HepG2 (cell line): ENCODE results near the gene C2CD2. TPM values are rescaled to one million over a fixed set of nuclear protein-coding genes. Genes with fewer than 3 reads are reported as not detected.

Experiments used
- KAT2B ChIP-seq: fragments of 150-350 bp; IDR thresholded peaks from 2 replicates; pipeline ENCODE4 v1.6.1; 2014; ENCODE audit warnings: low read depth, low read length, borderline replicate concordance
- KLF9 ChIP-seq: IDR thresholded peaks from 2 replicates; pipeline ENCODE4 v1.6.1; 2016; ENCODE audit warnings: low read depth
- NCOA5 ChIP-seq: sonication (generic); formaldehyde crosslinking; IDR thresholded peaks from 2 replicates; pipeline ENCODE4 v1.4.0; 2020; ENCODE audit warnings: missing genetic modification reagents
- PLRG1 ChIP-seq: fragments of 450-650 bp; conservative IDR thresholded peaks from 2 replicates; pipeline ENCODE4 v1.6.1; 2016
- RFX1 ChIP-seq: fragments of 450-650 bp; IDR thresholded peaks from 2 replicates; pipeline ENCODE4 v1.6.1; 2017
- SP5 ChIP-seq: IDR thresholded peaks from 2 replicates; pipeline ENCODE4 v1.6.1; 2016; ENCODE audit warnings: low read depth, borderline replicate concordance
- TAF1 ChIP-seq: sonication (generic); formaldehyde crosslinking; IDR thresholded peaks from 2 replicates; pipeline ENCODE4 v1.4.0; 2020; ENCODE audit warnings: missing genetic modification reagents
- TOPORS ChIP-seq: sonication (generic); formaldehyde crosslinking; IDR thresholded peaks from 2 replicates; pipeline ENCODE4 v1.8.0; 2023; ENCODE audit warnings: mild to moderate bottlenecking, missing genetic modification reagents
- ZBTB38 ChIP-seq: sonication (generic); formaldehyde crosslinking; IDR thresholded peaks from 2 replicates; pipeline ENCODE4 v1.5.1; 2020; ENCODE audit warnings: mild to moderate bottlenecking, missing genetic modification reagents
- ZNF101 ChIP-seq: sonication (generic); formaldehyde crosslinking; IDR thresholded peaks from 2 replicates; pipeline ENCODE4 v1.4.0; 2020; ENCODE audit warnings: mild to moderate bottlenecking, low read depth, missing genetic modification reagents, borderline replicate concordance
- ZNF124 ChIP-seq: sonication (generic); formaldehyde crosslinking; IDR thresholded peaks from 2 replicates; pipeline ENCODE4 v1.4.0; 2020; ENCODE audit warnings: missing genetic modification reagents
- ZNF30 ChIP-seq: sonication (generic); formaldehyde crosslinking; IDR thresholded peaks from 2 replicates; pipeline ENCODE4 v1.5.0; 2020; ENCODE audit warnings: mild to moderate bottlenecking, missing genetic modification reagents
- ZNF530 ChIP-seq: sonication (generic); formaldehyde crosslinking; IDR thresholded peaks from 2 replicates; pipeline ENCODE4 v1.5.0; 2020; ENCODE audit warnings: low read depth, mild to moderate bottlenecking, missing genetic modification reagents
- ZNF552 ChIP-seq: sonication (generic); formaldehyde crosslinking; IDR thresholded peaks from 2 replicates; pipeline ENCODE4 v1.9.0; 2022; ENCODE audit warnings: missing genetic modification reagents, mild to moderate bottlenecking, borderline replicate concordance
- ZNF570 ChIP-seq: sonication (generic); formaldehyde crosslinking; IDR thresholded peaks from 2 replicates; pipeline ENCODE4 v1.4.0; 2020; ENCODE audit warnings: mild to moderate bottlenecking, missing genetic modification reagents, borderline replicate concordance
- ZNF572 ChIP-seq: sonication (generic); formaldehyde crosslinking; IDR thresholded peaks from 2 replicates; pipeline ENCODE4 v1.5.1; 2020; ENCODE audit warnings: mild to moderate bottlenecking, missing genetic modification reagents
- ZNF749 ChIP-seq: sonication (generic); formaldehyde crosslinking; IDR thresholded peaks from 2 replicates; pipeline ENCODE4 v1.8.0; 2022; ENCODE audit warnings: mild to moderate bottlenecking, missing genetic modification reagents, moderate library complexity, borderline replicate concordance
- ZNF768 ChIP-seq: sonication (generic); formaldehyde crosslinking; IDR thresholded peaks from 2 replicates; pipeline ENCODE4 v1.4.0; 2020; ENCODE audit warnings: missing genetic modification reagents
- ZNF772 ChIP-seq: sonication (generic); formaldehyde crosslinking; IDR thresholded peaks from 2 replicates; pipeline ENCODE4 v1.5.0; 2020; ENCODE audit warnings: mild to moderate bottlenecking, missing genetic modification reagents
- ZSCAN21 ChIP-seq: sonication (generic); formaldehyde crosslinking; IDR thresholded peaks from 2 replicates; pipeline ENCODE4 v1.8.0; 2022; ENCODE audit warnings: mild to moderate bottlenecking, missing genetic modification reagents, moderate library complexity, borderline replicate concordance
- polyA plus RNA-seq, 8 experiments: library from polyadenylated mRNA; depleted of rRNA in 3 of 8; stranded (reverse) in 7 of 8; unstranded in 1 of 8; fragments of >200 nt; fragmentation: Illumina TruSeq in 4 of 8; extraction: Trizol in 4 of 8; gene quantifications; 2 replicates each; pipeline versions ENCODE4 v1.2.1 to v1.2.3, GENCODE V29; 2011 to 2016; ENCODE audit warnings: low read depth in 4 of 8, missing spikeins in 1 of 8, mixed read lengths in 1 of 8; ENCODE audit not compliant: insufficient read depth in 1 of 8
- total RNA-seq, 5 experiments: library from RNA; depleted of rRNA; stranded (reverse); fragments of >200 nt; fragmentation: Illumina TruSeq; extraction: Trizol; gene quantifications; 2 replicates each; pipeline ENCODE4 v1.2.3, GENCODE V29; 2016; ENCODE audit warnings: low read depth in 1 of 5
- TF ChIP-seq, protein P1 (sequence below): sonication (generic); formaldehyde crosslinking; IDR thresholded peaks from 2 replicates; pipeline ENCODE4 v1.4.0; 2020; ENCODE audit warnings: missing genetic modification reagents
- TF ChIP-seq, protein P2 (sequence below): sonication (generic); formaldehyde crosslinking; IDR thresholded peaks from 2 replicates; pipeline ENCODE4 v1.8.0; 2022; ENCODE audit warnings: missing genetic modification reagents, mild to moderate bottlenecking, inconsistent platforms, borderline replicate concordance
- TF ChIP-seq, protein P3 (sequence below): sonication (generic); formaldehyde crosslinking; IDR thresholded peaks from 2 replicates; pipeline ENCODE4; 2020; ENCODE audit warnings: missing genetic modification reagents, mild to moderate bottlenecking, borderline replicate concordance
- TF ChIP-seq, protein P4 (sequence below): sonication (generic); formaldehyde crosslinking; IDR thresholded peaks from 2 replicates; pipeline ENCODE4 v1.4.0; 2020; ENCODE audit warnings: mild to moderate bottlenecking, missing genetic modification reagents

Gene C2CD2
- total and polyA plus RNA-seq, 2 of the 13 experiments (the other 11 are each of a cell fraction or from before 2014, with no cell fraction given): 12.5 to 19.7 TPM

DNA sequence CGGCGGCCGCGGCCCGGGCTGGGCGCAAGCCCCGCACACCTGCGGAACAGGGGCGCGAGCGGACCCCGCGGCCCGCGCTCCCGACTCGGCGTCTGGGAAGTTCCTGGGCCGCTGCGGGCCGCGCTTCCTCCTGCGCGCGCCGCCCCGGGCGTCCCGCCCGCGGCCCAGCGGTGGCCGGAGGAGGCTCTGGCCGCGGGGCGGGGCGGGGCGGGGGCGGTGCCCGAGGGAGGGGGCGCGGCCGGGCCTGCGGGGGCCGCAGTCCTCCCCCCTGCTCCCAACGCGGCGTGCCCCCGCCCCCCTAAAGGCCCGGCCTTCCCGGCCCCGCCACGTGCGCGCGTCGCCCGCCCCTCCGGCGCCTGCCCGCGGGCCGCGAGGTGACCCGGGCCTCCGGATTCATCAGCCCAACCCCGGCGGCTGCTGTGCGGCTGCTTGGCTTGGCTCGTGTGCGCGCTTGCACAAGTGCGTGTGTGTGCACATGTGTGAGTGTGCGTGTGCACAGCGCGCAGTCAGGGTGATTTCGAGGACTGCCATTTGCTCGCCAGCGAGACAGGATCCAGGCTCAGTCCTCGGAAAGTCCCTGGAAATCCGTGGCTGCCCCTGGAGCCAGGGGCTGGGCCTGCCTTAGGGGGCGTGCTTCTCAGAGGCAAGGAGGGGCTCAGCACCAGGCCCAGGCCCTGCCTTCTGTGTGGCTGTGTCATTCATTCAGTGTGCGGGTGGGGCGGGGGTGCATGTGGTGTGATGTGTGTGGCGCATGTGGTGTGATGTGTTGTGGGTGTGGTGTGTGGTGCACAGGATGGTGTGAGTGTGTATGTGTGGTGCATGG is at the start of gene C2CD2 (continued):
- TF ChIP-seq KAT2B: no peak
- TF ChIP-seq PLRG1: no peak
- TF ChIP-seq, protein P1, sequence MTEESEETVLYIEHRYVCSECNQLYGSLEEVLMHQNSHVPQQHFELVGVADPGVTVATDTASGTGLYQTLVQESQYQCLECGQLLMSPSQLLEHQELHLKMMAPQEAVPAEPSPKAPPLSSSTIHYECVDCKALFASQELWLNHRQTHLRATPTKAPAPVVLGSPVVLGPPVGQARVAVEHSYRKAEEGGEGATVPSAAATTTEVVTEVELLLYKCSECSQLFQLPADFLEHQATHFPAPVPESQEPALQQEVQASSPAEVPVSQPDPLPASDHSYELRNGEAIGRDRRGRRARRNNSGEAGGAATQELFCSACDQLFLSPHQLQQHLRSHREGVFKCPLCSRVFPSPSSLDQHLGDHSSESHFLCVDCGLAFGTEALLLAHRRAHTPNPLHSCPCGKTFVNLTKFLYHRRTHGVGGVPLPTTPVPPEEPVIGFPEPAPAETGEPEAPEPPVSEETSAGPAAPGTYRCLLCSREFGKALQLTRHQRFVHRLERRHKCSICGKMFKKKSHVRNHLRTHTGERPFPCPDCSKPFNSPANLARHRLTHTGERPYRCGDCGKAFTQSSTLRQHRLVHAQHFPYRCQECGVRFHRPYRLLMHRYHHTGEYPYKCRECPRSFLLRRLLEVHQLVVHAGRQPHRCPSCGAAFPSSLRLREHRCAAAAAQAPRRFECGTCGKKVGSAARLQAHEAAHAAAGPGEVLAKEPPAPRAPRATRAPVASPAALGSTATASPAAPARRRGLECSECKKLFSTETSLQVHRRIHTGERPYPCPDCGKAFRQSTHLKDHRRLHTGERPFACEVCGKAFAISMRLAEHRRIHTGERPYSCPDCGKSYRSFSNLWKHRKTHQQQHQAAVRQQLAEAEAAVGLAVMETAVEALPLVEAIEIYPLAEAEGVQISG (CRISPR knock-in tag): peak; percentile 15
- peak; percentile 43; the same call in 1 of the 2 replicates for TF ChIP-seq ZNF772 (CRISPR knock-in tag)
- TF ChIP-seq ZBTB38 (CRISPR knock-in tag): peak; percentile 67; the same call in 1 of the 2 replicates
- TF ChIP-seq, protein P2, sequence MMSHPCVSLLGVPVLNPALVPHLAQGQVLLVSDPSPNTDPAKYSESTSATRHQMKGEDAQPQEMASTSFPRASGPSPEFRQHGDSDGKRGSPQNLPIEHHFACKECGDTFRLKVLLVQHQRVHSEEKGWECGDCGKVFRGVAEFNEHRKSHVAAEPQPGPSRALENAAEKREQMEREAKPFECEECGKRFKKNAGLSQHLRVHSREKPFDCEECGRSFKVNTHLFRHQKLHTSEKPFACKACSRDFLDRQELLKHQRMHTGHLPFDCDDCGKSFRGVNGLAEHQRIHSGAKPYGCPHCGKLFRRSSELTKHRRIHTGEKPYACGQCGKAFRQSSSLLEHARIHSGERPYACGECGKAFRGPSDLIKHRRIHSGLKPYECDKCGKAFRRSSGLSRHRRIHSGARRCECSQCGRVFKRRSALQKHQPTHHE (CRISPR knock-in tag): no peak
- 0 out of 2 replicates have a peak, but pooled peaks have one; percentile 79 for TF ChIP-seq ZNF570 (CRISPR knock-in tag)
- TF ChIP-seq, protein P3, sequence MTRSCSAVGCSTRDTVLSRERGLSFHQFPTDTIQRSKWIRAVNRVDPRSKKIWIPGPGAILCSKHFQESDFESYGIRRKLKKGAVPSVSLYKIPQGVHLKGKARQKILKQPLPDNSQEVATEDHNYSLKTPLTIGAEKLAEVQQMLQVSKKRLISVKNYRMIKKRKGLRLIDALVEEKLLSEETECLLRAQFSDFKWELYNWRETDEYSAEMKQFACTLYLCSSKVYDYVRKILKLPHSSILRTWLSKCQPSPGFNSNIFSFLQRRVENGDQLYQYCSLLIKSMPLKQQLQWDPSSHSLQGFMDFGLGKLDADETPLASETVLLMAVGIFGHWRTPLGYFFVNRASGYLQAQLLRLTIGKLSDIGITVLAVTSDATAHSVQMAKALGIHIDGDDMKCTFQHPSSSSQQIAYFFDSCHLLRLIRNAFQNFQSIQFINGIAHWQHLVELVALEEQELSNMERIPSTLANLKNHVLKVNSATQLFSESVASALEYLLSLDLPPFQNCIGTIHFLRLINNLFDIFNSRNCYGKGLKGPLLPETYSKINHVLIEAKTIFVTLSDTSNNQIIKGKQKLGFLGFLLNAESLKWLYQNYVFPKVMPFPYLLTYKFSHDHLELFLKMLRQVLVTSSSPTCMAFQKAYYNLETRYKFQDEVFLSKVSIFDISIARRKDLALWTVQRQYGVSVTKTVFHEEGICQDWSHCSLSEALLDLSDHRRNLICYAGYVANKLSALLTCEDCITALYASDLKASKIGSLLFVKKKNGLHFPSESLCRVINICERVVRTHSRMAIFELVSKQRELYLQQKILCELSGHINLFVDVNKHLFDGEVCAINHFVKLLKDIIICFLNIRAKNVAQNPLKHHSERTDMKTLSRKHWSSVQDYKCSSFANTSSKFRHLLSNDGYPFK (CRISPR knock-in tag): no peak
- no peak for TF ChIP-seq ZNF124 (CRISPR knock-in tag)
- peak; percentile 55 for TF ChIP-seq ZNF768
- no peak for TF ChIP-seq SP5 (CRISPR knock-in tag)
- TF ChIP-seq, protein P4, sequence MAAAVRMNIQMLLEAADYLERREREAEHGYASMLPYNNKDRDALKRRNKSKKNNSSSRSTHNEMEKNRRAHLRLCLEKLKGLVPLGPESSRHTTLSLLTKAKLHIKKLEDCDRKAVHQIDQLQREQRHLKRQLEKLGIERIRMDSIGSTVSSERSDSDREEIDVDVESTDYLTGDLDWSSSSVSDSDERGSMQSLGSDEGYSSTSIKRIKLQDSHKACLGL (CRISPR knock-in tag): no peak
- TF ChIP-seq ZNF101 (CRISPR knock-in tag): no peak
- no peak for TF ChIP-seq ZNF552 (CRISPR knock-in tag)
- TF ChIP-seq KLF9 (CRISPR knock-in tag): no peak
- no peak for TF ChIP-seq RFX1
- TF ChIP-seq TAF1 (CRISPR knock-in tag): no peak
- TF ChIP-seq ZNF749 (CRISPR knock-in tag): peak; percentile 67; the same call in 1 of the 2 replicates
- TF ChIP-seq ZSCAN21 (CRISPR knock-in tag): peak; percentile 28; the same call in 1 of the 2 replicates
- peak; percentile 70; the same call in 1 of the 2 replicates for TF ChIP-seq TOPORS (CRISPR knock-in tag)
- TF ChIP-seq ZNF530 (CRISPR knock-in tag): no peak
- no peak for TF ChIP-seq NCOA5 (CRISPR knock-in tag)
- TF ChIP-seq ZNF572 (CRISPR knock-in tag): no peak
- TF ChIP-seq ZNF30 (CRISPR knock-in tag): no peak
